Measurements from ENCODE around the gene DRAXIN.
A peak's percentile ranks its signal among the peaks of the same experiment; 100 is the strongest.

DRAXIN gene

GRCh38 chr1:11688506-11688905 is 3.0 kb upstream of the DRAXIN start:
- DNase-seq, result no peak
- no peak for TF ChIP-seq POLR2A (IDR thresholded peaks at IDR 0.05; ENCODE audit: low read length)
- no peak for TF ChIP-seq GATA1 (IDR thresholded peaks at IDR 0.05; ENCODE audit: low read depth, low read length)

- no peak for DNase-seq
Observed at GRCh38 chr1:11690397-11691301, 861 bp upstream of the DRAXIN start.

GRCh38 chr1:11691928-11692711 is 610 bp downstream of the DRAXIN start:
- DNase-seq, result no peak
- TF ChIP-seq GATA1 (IDR thresholded peaks at IDR 0.05; ENCODE audit: low read depth, low read length) (no peak), POLR2A (IDR thresholded peaks at IDR 0.05; ENCODE audit: low read length) (no peak)

More at GRCh38 chr1:11690397-11691301, 861 bp upstream of the DRAXIN start:
- TF ChIP-seq GATA1 (IDR thresholded peaks at IDR 0.05; ENCODE audit: low read depth, low read length), result no peak
- TF ChIP-seq POLR2A (IDR thresholded peaks at IDR 0.05; ENCODE audit: low read length), result no peak

- no peak for TF ChIP-seq GATA1 (IDR thresholded peaks at IDR 0.05; ENCODE audit: low read depth, low read length)
- no peak for TF ChIP-seq POLR2A (IDR thresholded peaks at IDR 0.05; ENCODE audit: low read length)
- DNase-seq, result peak in 1 of 2 experiments; percentile 26
Observed at GRCh38 chr1:11693024-11693590, 1.6 kb downstream of the DRAXIN start.

- TF ChIP-seq GATA1 (IDR thresholded peaks at IDR 0.05; ENCODE audit: low read depth, low read length) (no peak), POLR2A (IDR thresholded peaks at IDR 0.05; ENCODE audit: low read length) (no peak)
- no peak for DNase-seq
Observed at GRCh38 chr1:11693917-11694316, 2.4 kb downstream of the DRAXIN start.

- DNase-seq, result no peak
- no peak for TF ChIP-seq POLR2A (IDR thresholded peaks at IDR 0.05; ENCODE audit: low read length)
Observed at GRCh38 chr1:11695861-11696260, 4.4 kb downstream of the DRAXIN start.

- peak; percentile 74 to 88 for DNase-seq
- TF ChIP-seq GATA1 (IDR thresholded peaks at IDR 0.05; ENCODE audit: low read depth, low read length) (no peak), POLR2A (IDR thresholded peaks at IDR 0.05; ENCODE audit: low read length) (no peak)
Observed at GRCh38 chr1:11697188-11697892, 5.8 kb downstream of the DRAXIN start.

- DNase-seq, result no peak
- TF ChIP-seq GATA1 (IDR thresholded peaks at IDR 0.05; ENCODE audit: low read depth, low read length) (no peak), POLR2A (IDR thresholded peaks at IDR 0.05; ENCODE audit: low read length) (no peak)
Observed at GRCh38 chr1:11697893-11698210, 6.3 kb downstream of the DRAXIN start.

GRCh38 chr1:11700601-11701467 is 9.3 kb downstream of the DRAXIN start:
- TF ChIP-seq GATA1 (IDR thresholded peaks at IDR 0.05; ENCODE audit: low read depth, low read length), result no peak
- TF ChIP-seq POLR2A (IDR thresholded peaks at IDR 0.05; ENCODE audit: low read length), result no peak
- DNase-seq, result no peak

GRCh38 chr1:11701551-11701961 is 10.0 kb downstream of the DRAXIN start:
- TF ChIP-seq GATA1 (IDR thresholded peaks at IDR 0.05; ENCODE audit: low read depth, low read length), result no peak
- TF ChIP-seq POLR2A (IDR thresholded peaks at IDR 0.05; ENCODE audit: low read length), result no peak

GRCh38 chr1:11701981-11702803 is 10.7 kb downstream of the DRAXIN start:
- TF ChIP-seq GATA1 (IDR thresholded peaks at IDR 0.05; ENCODE audit: low read depth, low read length), result no peak
- TF ChIP-seq POLR2A (IDR thresholded peaks at IDR 0.05; ENCODE audit: low read length), result no peak

More at GRCh38 chr1:11701551-11701961, 10.0 kb downstream of the DRAXIN start:
- no peak for DNase-seq

More at GRCh38 chr1:11701981-11702803, 10.7 kb downstream of the DRAXIN start:
- DNase-seq, result no peak

Measured in erythroblast (primary cell).